H1 (cell line): ENCODE results near the gene HEATR1. TPM values are rescaled to one million over a fixed set of nuclear protein-coding genes. Genes with fewer than 3 reads are reported as not detected.

Source experiments
- CTCF ChIA-PET: fragments of 300-600 bp; sonication (Branson Sonifier 250); formaldehyde crosslinking; loops from one replicate; lab custom pipeline; 2021; ENCODE audit not compliant: partially characterized antibody; lab: Charles Lee
- POLR2A ChIA-PET: fragments of 300-600 bp; sonication (Branson Sonifier 250); formaldehyde crosslinking; loops from one replicate; lab custom pipeline; 2021; ENCODE audit warnings: inconsistent platforms; ENCODE audit not compliant: partially characterized antibody; lab: Charles Lee
- DNase-seq, 2 experiments: peaks; one replicate each; pipeline versions ENCODE4 v3.0.0 to v3.0.0-alpha.2; 2010 to 2022; ENCODE audit warnings: low spot score in 2 of 2, low read depth in 1 of 2, mixed read lengths in 1 of 2
- FAIRE-seq: peaks from 2 replicates; lab custom pipeline; 2011; peaks lifted over from hg19 to GRCh38; lab: Jason Lieb, UNC
- H2AFZ ChIP-seq: 2 replicates; pipeline ENCODE4 v1.8.1; 2012; ENCODE audit warnings: low read length, inconsistent platforms
- H2AK5ac ChIP-seq: 2 replicates; pipeline ENCODE4 v1.6.1; 2013; ENCODE audit warnings: low read depth, low read length
- H2BK120ac ChIP-seq: replicated peaks from 2 replicates; pipeline ENCODE3; 2013; ENCODE audit warnings: low read depth, low read length, inconsistent platforms
- H2BK12ac ChIP-seq: 2 replicates; pipeline ENCODE4 v1.6.1; 2013; ENCODE audit warnings: low read depth, low read length
- H2BK15ac ChIP-seq: 2 replicates; pipeline ENCODE4 v1.6.1; 2013; ENCODE audit warnings: low read length
- H2BK20ac ChIP-seq: 2 replicates; pipeline ENCODE4 v1.6.1; 2013; ENCODE audit warnings: low read length
- H2BK5ac ChIP-seq: 2 replicates; pipeline ENCODE4 v1.6.1; 2013; ENCODE audit warnings: low read depth, low read length
- H3K14ac ChIP-seq: 2 replicates; pipeline ENCODE4 v1.6.1; 2013; ENCODE audit warnings: inconsistent platforms; ENCODE audit not compliant: insufficient read length
- H3K18ac ChIP-seq: 2 replicates; pipeline ENCODE4 v1.6.1; 2013; ENCODE audit warnings: low read length; ENCODE audit errors: extremely low read depth
- H3K23ac ChIP-seq: 2 replicates; pipeline ENCODE4 v1.6.1; 2013; ENCODE audit warnings: inconsistent platforms; ENCODE audit not compliant: insufficient read length
- H3K23me2 ChIP-seq: 2 replicates; pipeline ENCODE4 v1.6.1; 2013; ENCODE audit warnings: low read depth, low read length
- H3K27ac ChIP-seq: 2 replicates; pipeline ENCODE4 v1.6.1; 2011; ENCODE audit warnings: low read depth, low read length, inconsistent platforms
- H3K27me3 ChIP-seq, 4 experiments: replicated peaks in 1 of 4; 1 replicate in 1 of 4; 2 replicates in 3 of 4; pipeline versions ENCODE4 v1.6.1 to v1.8.1; 2011 to 2013; ENCODE audit warnings: low read length in 3 of 4, mild to moderate bottlenecking in 3 of 4, inconsistent platforms in 2 of 4, mixed read lengths in 2 of 4, moderate library complexity in 1 of 4; ENCODE audit not compliant: control insufficient read depth in 3 of 4, insufficient read depth in 3 of 4; ENCODE audit errors: extremely low read depth in 1 of 4
- H3K36me3 ChIP-seq, 4 experiments: 2 replicates each; pipeline versions ENCODE4 v1.6.1 to v1.8.1; 2011 to 2013; ENCODE audit warnings: mild to moderate bottlenecking in 4 of 4, low read length in 3 of 4, moderate library complexity in 2 of 4, control low read depth in 1 of 4, inconsistent platforms in 1 of 4; ENCODE audit not compliant: insufficient read depth in 4 of 4, control insufficient read depth in 2 of 4
- H3K4ac ChIP-seq: replicated peaks from 2 replicates; pipeline ENCODE3; 2013; ENCODE audit warnings: low read length, low read depth, mixed read lengths, inconsistent platforms; ENCODE audit not compliant: insufficient read length
- H3K4me1 ChIP-seq, 4 experiments: replicated peaks in 1 of 4; 1 replicate in 1 of 4; 2 replicates in 3 of 4; pipeline versions ENCODE4 v1.6.1 to v1.8.1; 2011 to 2013; ENCODE audit warnings: low read length in 3 of 4, inconsistent platforms in 2 of 4, mixed read lengths in 1 of 4; ENCODE audit not compliant: insufficient read depth in 4 of 4, control insufficient read depth in 3 of 4
- H3K4me2 ChIP-seq, 2 experiments: 2 replicates each; pipeline versions ENCODE4 v1.6.1 to v1.8.1; 2011 to 2013; ENCODE audit warnings: low read depth in 2 of 2, low read length in 2 of 2, control low read depth in 1 of 2, inconsistent platforms in 1 of 2, mild to moderate bottlenecking in 1 of 2; ENCODE audit not compliant: insufficient read depth in 1 of 2
- H3K4me3 ChIP-seq, 4 experiments: fragments of 200-600, 300-600 bp in 1 of 4; sonication (generic), shearing (Covaris generic), sonication (Bioruptor Twin) in 1 of 4; 2 replicates each; pipeline versions ENCODE4 v1.5.1 to v1.8.1; 2011 to 2016; ENCODE audit warnings: low read length in 4 of 4, low read depth in 3 of 4, control low read depth in 2 of 4, inconsistent platforms in 2 of 4, mild to moderate bottlenecking in 2 of 4, mixed read lengths in 1 of 4, moderate library complexity in 1 of 4; ENCODE audit not compliant: insufficient read depth in 2 of 4; ENCODE audit errors: extremely low read depth in 1 of 4
- H3K56ac ChIP-seq: replicated peaks from 2 replicates; pipeline ENCODE3; 2013; ENCODE audit warnings: low read depth, mild to moderate bottlenecking, mixed read lengths, low read length, inconsistent platforms; ENCODE audit not compliant: insufficient read length
- H3K79me1 ChIP-seq: 2 replicates; pipeline ENCODE4 v1.6.1; 2013; ENCODE audit warnings: low read depth, low read length, control low read depth
- H3K79me2 ChIP-seq, 2 experiments: 2 replicates each; pipeline versions ENCODE4 v1.6.1 to v1.8.1; 2012 to 2013; ENCODE audit warnings: low read length in 2 of 2, mild to moderate bottlenecking in 2 of 2, inconsistent platforms in 1 of 2; ENCODE audit not compliant: insufficient read depth in 2 of 2, control insufficient read depth in 1 of 2
- H3K9ac ChIP-seq, 4 experiments: replicated peaks in 1 of 4; 1 replicate in 1 of 4; 2 replicates in 3 of 4; pipeline versions ENCODE4 v1.6.1 to v1.8.1; 2011 to 2013; ENCODE audit warnings: low read depth in 3 of 4, low read length in 3 of 4, control low read depth in 2 of 4, mild to moderate bottlenecking in 2 of 4, moderate library complexity in 2 of 4, inconsistent platforms in 1 of 4; ENCODE audit errors: extremely low read depth in 1 of 4
- H3K9me3 ChIP-seq, 2 experiments: 2 replicates each; pipeline versions ENCODE4 v1.6.1 to v1.8.1; 2012 to 2013; ENCODE audit warnings: mild to moderate bottlenecking in 2 of 2, moderate library complexity in 2 of 2, control low read depth in 1 of 2, inconsistent platforms in 1 of 2, low read depth in 1 of 2, low read length in 1 of 2, mixed read lengths in 1 of 2; ENCODE audit not compliant: insufficient read depth in 2 of 2
- H4K20me1 ChIP-seq, 2 experiments: replicated peaks in 1 of 2; 2 replicates each; pipeline versions ENCODE3 to v1.8.1; 2011 to 2013; ENCODE audit warnings: inconsistent platforms in 2 of 2, low read length in 2 of 2, mild to moderate bottlenecking in 1 of 2; ENCODE audit not compliant: insufficient read depth in 2 of 2, control insufficient read depth in 1 of 2
- H4K5ac ChIP-seq: 2 replicates; pipeline ENCODE4 v1.6.1; 2013; ENCODE audit warnings: low read length, low read depth, mixed read lengths, inconsistent platforms; ENCODE audit not compliant: insufficient read length
- H4K8ac ChIP-seq: 2 replicates; pipeline ENCODE4 v1.8.0; 2013; ENCODE audit warnings: mild to moderate bottlenecking, moderate library complexity, low read length, inconsistent platforms; ENCODE audit not compliant: insufficient read depth; ENCODE audit errors: extremely low read depth
- H4K91ac ChIP-seq: replicated peaks from 2 replicates; pipeline ENCODE3; 2013; ENCODE audit warnings: low read length, mixed read lengths, inconsistent platforms; ENCODE audit not compliant: insufficient read length
- ATF3 ChIP-seq: IDR thresholded peaks from 2 replicates; pipeline ENCODE4 v1.6.1; 2011; ENCODE audit warnings: low read depth, mild to moderate bottlenecking, low read length; ENCODE audit not compliant: insufficient read depth
- BCL11A ChIP-seq, 2 experiments: IDR thresholded peaks; one replicate each; pipeline ENCODE4 v1.6.1; 2011; ENCODE audit warnings: low read depth in 2 of 2, low read length in 2 of 2, mild to moderate bottlenecking in 2 of 2
- CHD1 ChIP-seq: IDR thresholded peaks from 2 replicates; pipeline ENCODE4 v1.6.1; 2012; ENCODE audit warnings: low read depth, low read length, improper control_type of control experiment
- EGR1 ChIP-seq: IDR thresholded peaks from 2 replicates; pipeline ENCODE4 v1.6.1; 2011; ENCODE audit warnings: low read depth, low read length, borderline replicate concordance
- PHF8 ChIP-seq: fragments of 200-600 bp; sonication (generic); conservative IDR thresholded peaks from 2 replicates; pipeline ENCODE4 v1.7.1; 2012; ENCODE audit warnings: low read depth, mild to moderate bottlenecking, inconsistent platforms, low read length, moderate library complexity
- POU5F1 ChIP-seq: IDR thresholded peaks from 2 replicates; pipeline ENCODE4 v1.6.1; 2011; ENCODE audit warnings: low read depth, mild to moderate bottlenecking, low read length, moderate library complexity
- SAP30 ChIP-seq: fragments of 300-600 bp; sonication (generic); IDR thresholded peaks from 2 replicates; pipeline ENCODE4 v1.7.1; 2012; ENCODE audit warnings: low read length, moderate library complexity, mild to moderate bottlenecking, inconsistent platforms; ENCODE audit not compliant: insufficient read depth, insufficient replicate concordance
- TAF1 ChIP-seq: IDR thresholded peaks from 2 replicates; pipeline ENCODE4 v1.6.1; 2011; ENCODE audit warnings: mild to moderate bottlenecking, low read depth, low read length
- TEAD4 ChIP-seq: IDR thresholded peaks from 2 replicates; pipeline ENCODE4 v1.6.1; 2012; ENCODE audit warnings: low read depth, low read length, inconsistent platforms, mixed read lengths
- WGBS, 2 experiments: shearing (Covaris generic) in 1 of 2; methylation state at CpG; one replicate each; pipeline versions ENCODE4 v1.1.6 to v1.1.7; 2013 to 2015; ENCODE audit warnings: low lambda C conversion rate in 2 of 2, mixed read lengths in 2 of 2, inconsistent platforms in 1 of 2, low coverage in 1 of 2, missing lambda C conversion rate in 1 of 2; ENCODE audit not compliant: insufficient replicate concordance in 2 of 2, insufficient coverage in 1 of 2, insufficient read length in 1 of 2; ENCODE audit errors: extremely low coverage in 1 of 2, missing lambda C conversion rate in 1 of 2; 5-methylcytosine and 5-hydroxymethylcytosine counted together
- polyA plus RNA-seq, 7 experiments: library from polyadenylated mRNA; depleted of rRNA in 3 of 7; stranded (reverse) in 5 of 7; unstranded in 2 of 7; fragments of >200 nt in 5 of 7; fragments of 200-250 nt in 2 of 7; gene quantifications; 1 replicate in 5 of 7; 2 replicates in 1 of 7; 4 replicates in 1 of 7; pipeline versions ENCODE4 v1.2.1 to v1.2.3, GENCODE V29; 2011 to 2013; ENCODE audit warnings: missing spikeins in 2 of 7, mixed read lengths in 2 of 7
- total RNA-seq: library from RNA; stranded (reverse); fragmentation: NEBNext Ultra II Directional; extraction: Animal tissue kit (Norgen Biotek cat#: 25700); gene quantifications from 2 replicates; pipeline ENCODE4 v1.2.1, GENCODE V29; 2021

The HEATR1 gene
- total and polyA plus RNA-seq, 2 of the 8 experiments (the other 6 are each of a cell fraction or from before 2014, with no cell fraction given) = 13.0 to 95.8 TPM

GRCh38 chr1:236581528-236581927 is 22.8 kb downstream of the HEATR1 start:
- Histone ChIP-seq H3K4me1 (no peaks in the 10 kb centered on the region), H2BK20ac (no peak overlapping the region), H3K9ac (no peak overlapping the region), H3K4me3 (no peak overlapping the region), H3K79me1 (no peaks in the 10 kb centered on the region), H3K9me3 (no peaks in the 10 kb centered on the region), H2BK12ac (no peak overlapping the region), H3K79me2 (no peaks in the 10 kb centered on the region), H3K18ac (no peak overlapping the region), H2BK5ac (no peak overlapping the region), H3K36me3 (peaks cover 16 to 81% (median 44%) of the 10 kb centered on the region in 4 experiments), H2BK120ac (no peak overlapping the region), H3K56ac (no peak overlapping the region), H3K23me2 (no peaks in the 10 kb centered on the region), H4K5ac (no peak overlapping the region), H4K20me1 (no peaks in the 10 kb centered on the region), H3K23ac (no peak overlapping the region), H3K27me3 (no peaks in the 10 kb centered on the region), H3K27ac (no peak overlapping the region), H3K14ac (no peak overlapping the region), H2AK5ac (no peak overlapping the region), H4K8ac (no peak overlapping the region), H3K4me2 (no peak overlapping the region), H4K91ac (no peak overlapping the region), H2BK15ac (no peak overlapping the region), H2AFZ (no peak overlapping the region), H3K4ac (no peak overlapping the region)
- ChIA-PET CTCF (no interaction called here), POLR2A (no interaction called here)
- no peak for FAIRE-seq
- TF ChIP-seq CHD1 (no peak), BCL11A (IDR thresholded peaks at IDR 0.05; ENCODE audit: low read depth in 2 of 2, low read length in 2 of 2) (no peak), PHF8 (no peak), EGR1 (no peak), TEAD4 (no peak), TAF1 (no peak), SAP30 (no peak), ATF3 (no peak), POU5F1 (no peak)
- WGBS, 2 experiments = 62% methylated on average over 2 of the region's 2 CpGs; no CpG with 5 or more reads in 1 of the 2 experiments
- DNase-seq = no peak
